Omental fat pad (tissue), 4 donors: Measurements from ENCODE around the gene SMG6. TPM values are rescaled to one million over a fixed set of nuclear protein-coding genes. Genes with fewer than 3 reads are reported as not detected.

Experiments used
- ATAC-seq: fragments of 150-250 bp; one replicate; pipeline ENCODE4 v1.9.1; 2016; ENCODE audit warnings: mild to moderate bottlenecking, moderate library complexity; ENCODE audit not compliant: low FRiP score
- DNase-seq: peaks from one replicate; pipeline ENCODE4 v3.0.0-alpha.2; 2019; ENCODE audit warnings: low spot score
- CTCF ChIP-seq, 3 donors: fragments of 450-650 bp; IDR thresholded peaks; one replicate each; pipeline ENCODE4 v1.5.1; 2016 to 2017; ENCODE audit warnings: antibody characterized with exemption in 3 of 3, mild to moderate bottlenecking in 3 of 3, moderate library complexity in 2 of 3
- total RNA-seq, 4 donors: library from RNA; depleted of rRNA; stranded (reverse); fragments of >200 nt; gene quantifications; one replicate each; pipeline ENCODE4 v1.1.0, GENCODE V29; 2016

Gene SMG6
- total RNA-seq, 4 donors from 2014 or later: 19.1 to 36.1 (median 25.1) TPM

GRCh38 chr17:2070241-2071023, 233.2 kb downstream of the SMG6 start:
- ATAC-seq (no peak), DNase-seq (no peak)
- TF ChIP-seq CTCF (IDR thresholded peaks at IDR 0.05): no peak

- no peak for ATAC-seq
- no peak for TF ChIP-seq CTCF (IDR thresholded peaks at IDR 0.05)
- DNase-seq: no peak
Observed at GRCh38 chr17:2068519-2069051, 235.0 kb downstream of the SMG6 start.

GRCh38 chr17:2068031-2068518, 235.5 kb downstream of the SMG6 start:
- no peak for ATAC-seq
- no peak for TF ChIP-seq CTCF (IDR thresholded peaks at IDR 0.05)
- no peak for DNase-seq

- no peak for TF ChIP-seq CTCF (IDR thresholded peaks at IDR 0.05)
- ATAC-seq: no peak
Observed at GRCh38 chr17:2067608-2068024, 236.0 kb downstream of the SMG6 start.

DNA sequence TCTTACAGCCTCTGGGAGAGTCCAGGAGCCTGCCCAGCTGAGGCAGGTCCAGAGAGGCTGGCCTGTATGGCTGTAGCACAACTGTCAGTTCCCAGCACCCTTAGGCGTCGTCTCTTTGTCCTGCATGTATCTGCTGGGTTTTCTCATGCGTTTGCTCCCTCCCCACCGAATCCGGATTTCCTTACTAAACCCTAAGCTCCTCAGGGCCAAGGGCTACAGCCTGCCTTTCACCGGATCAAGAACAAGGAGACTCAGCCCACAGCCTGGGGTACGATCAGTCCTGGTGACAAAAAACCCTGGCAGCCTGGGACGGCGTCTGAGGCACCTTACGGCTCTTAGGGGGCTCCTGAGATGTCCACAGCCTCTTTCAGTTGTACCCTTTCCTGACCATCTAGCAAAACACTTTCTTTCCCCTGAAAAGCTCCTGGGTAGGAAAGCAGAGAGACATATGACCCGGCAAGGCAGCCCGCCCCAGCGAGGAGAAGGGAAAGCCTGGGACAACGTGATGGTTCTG, 236.5 kb downstream of the SMG6 start:
- TF ChIP-seq CTCF (IDR thresholded peaks at IDR 0.05): no peak
- DNase-seq (no peak), ATAC-seq (no peak)

More at GRCh38 chr17:2067608-2068024, 236.0 kb downstream of the SMG6 start:
- DNase-seq: no peak

- DNase-seq (no peak), ATAC-seq (no peak)
- no peak for TF ChIP-seq CTCF (IDR thresholded peaks at IDR 0.05)
Observed at GRCh38 chr17:2065949-2066400, 237.6 kb downstream of the SMG6 start.
